GM21367 (cell line): ENCODE measurements around the gene AFG3L2.

ENCODE experiments used
- ATAC-seq: cut with Tn5 transposase; IDR thresholded peaks from one replicate; pipeline ENCODE4 v1.9.1; 2021; ENCODE audit not compliant: unreplicated experiment

Gene AFG3L2

DNA sequence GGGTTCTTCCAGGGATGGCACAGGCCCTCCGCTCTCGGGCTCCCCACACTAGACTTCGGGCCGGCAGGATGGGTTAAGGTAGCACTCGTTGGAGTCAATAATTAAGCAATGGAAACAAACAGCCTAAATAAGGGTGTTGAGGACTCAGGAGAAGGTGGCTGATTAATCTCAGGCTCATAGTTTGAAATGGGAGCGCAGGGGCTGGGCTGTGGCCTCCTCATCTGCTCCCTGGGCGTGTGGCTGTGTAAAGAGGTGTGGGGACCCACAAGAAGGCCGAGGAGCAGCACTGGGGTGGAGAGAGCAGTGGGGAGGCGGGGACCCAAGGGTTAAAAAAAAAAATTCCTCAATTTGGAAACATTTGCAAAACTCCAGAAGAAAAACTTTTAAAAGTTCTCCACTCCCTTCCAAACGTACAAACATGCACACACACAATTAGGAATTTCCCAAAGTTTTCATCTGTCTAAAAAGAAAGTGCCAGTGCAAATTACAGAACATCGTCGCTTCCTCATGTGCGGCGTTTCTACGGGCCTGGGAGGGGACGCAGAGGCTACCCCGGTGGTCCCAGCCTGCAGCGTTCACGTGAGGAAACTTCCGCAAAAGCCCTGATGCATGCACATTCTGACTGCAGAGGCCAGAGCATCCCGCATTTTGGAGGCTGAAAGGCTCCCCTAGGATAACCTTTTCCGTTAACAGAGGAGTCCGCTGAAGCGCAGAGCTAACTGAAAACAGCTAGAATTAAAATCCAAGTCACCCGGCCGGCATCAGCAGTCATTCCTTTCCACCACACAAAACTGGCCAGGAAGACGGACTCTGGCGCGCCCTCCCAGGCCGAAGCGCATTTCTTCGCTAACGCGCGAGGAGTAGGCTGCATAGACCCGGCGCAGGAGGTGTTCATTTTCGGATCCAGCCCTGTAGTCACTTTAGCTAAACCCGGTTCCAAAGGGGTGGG is 70.0 kb downstream of the AFG3L2 start:
- no peak for ATAC-seq

DNA sequence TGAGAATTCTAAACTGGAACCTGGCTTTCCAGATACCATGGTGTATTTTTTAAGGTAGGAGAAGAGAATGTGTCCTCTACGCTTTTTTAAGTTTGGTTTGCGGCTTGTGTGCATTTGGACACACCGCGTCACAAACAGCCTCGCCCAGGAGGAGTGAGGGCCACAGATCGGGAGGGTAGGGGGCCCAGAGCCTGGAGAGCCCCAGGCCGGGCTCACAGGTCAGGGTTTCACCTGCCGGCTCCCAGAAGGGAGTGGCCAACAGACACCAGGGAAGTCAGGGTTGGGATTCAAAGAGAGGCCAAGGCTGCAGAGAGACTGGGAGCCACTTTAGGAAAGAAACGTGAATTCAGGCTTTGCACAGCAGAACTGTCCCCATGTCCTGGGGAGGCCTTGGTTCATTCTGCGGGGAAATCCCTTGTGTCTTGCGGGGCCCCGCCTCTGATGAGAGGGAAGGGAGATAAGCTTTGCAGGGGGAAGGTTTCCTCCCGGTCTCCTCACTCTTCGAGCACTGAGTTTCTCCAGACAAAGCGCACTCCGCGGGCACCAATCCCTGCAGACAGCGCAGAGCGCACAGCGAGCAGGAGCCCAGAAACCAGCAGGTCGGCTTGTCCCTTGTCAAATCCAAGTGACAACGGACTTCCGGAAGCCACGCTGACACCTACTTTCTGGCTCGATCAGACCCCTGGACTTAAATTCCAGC is 70.9 kb downstream of the AFG3L2 start:
- ATAC-seq: no peak

DNA sequence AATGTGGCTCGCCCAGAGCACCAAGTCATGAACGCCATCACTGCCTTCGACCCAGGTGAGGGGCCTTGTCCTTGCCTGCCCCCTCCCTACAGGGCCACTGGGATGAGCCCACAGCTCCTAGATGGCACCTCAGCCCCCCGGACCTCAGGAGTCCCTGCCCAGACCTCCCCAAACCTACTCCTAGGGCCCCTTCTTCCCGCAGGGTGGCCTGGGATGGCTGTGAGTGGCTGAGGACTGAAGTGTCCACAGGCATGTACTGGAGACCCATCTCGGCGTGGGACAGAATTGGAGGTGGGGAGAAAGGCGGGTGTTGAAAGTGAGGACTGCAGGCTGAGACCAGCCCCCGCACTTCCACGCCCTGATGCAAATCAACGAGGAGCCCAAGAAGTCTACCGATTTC is 71.8 kb downstream of the AFG3L2 start:
- no peak for ATAC-seq

DNA sequence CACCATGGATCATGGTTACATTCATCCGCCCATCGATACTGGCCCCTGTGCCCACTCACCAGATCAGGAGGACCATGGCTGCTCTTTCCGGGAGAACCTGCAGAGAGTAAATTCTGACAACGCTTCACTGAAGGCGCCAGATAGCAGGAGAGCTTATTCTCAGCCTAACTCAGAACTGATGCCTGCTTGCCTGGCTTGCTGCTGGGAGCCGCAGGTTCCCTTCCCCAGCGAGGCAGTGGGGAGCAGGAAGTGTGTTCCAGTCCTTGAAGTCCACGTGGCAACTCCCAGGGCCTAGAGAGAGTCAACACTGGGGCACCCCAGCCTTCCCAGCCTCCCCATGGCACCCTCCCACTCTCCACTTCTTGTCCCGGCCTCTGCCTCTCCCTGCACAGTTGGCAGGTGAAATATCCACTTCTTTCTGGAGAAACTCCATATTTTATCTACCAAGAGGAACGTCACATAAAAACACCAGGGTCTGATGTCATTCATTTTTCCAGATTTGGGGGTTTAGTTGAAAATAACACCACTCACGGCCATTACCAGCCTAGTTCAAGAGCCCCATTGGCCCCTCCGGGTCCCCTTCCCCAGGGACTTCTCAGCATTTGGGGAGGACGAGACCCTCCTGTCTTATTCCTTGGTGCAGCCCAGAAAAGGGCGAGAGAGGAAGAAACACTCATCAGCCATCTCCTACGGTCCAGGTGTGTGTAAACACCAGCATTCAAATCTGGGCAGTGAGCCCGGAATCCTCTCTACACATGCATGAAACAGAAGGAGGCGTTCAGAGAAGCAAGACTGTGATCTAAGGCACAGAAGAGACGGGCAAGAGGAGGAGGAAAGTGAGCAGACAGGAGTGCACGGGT is 72.4 kb downstream of the AFG3L2 start:
- no peak for ATAC-seq

DNA sequence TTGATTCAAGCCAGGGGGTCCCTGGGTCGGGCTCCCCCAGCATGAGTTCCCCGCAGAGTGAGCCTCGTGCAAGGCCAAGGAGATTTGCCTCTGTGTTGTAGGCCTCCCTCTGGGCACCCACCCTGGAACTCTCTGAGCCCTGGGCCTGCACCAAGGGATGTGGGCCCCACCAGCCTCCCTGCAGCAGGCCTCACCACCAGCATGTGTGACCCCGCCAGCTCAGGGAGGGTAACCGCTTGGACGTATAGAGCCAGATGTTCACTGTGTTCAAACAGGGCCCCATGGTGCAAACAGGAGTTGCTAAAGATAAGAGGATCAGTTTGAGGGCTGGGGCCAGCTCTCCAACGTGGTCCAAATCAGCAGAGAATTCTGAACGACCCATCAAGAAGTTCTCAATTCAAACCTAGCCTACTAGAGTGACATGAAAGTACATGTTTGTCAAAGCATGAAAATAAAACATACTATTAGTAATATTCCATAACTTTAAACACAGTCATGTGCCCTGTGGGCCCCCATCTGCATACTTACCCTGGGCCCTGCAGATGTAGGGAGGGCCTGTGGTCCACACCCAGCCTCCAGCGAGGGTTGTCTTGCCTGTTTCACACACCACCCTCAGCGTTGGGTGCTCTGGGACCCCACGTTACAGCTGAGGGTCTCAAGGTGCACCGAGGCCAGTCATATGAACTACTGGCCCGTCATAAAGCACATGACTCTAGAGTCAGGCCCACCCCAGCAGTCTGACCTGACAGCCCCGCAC is 74.5 kb downstream of the AFG3L2 start:
- ATAC-seq: no peak

DNA sequence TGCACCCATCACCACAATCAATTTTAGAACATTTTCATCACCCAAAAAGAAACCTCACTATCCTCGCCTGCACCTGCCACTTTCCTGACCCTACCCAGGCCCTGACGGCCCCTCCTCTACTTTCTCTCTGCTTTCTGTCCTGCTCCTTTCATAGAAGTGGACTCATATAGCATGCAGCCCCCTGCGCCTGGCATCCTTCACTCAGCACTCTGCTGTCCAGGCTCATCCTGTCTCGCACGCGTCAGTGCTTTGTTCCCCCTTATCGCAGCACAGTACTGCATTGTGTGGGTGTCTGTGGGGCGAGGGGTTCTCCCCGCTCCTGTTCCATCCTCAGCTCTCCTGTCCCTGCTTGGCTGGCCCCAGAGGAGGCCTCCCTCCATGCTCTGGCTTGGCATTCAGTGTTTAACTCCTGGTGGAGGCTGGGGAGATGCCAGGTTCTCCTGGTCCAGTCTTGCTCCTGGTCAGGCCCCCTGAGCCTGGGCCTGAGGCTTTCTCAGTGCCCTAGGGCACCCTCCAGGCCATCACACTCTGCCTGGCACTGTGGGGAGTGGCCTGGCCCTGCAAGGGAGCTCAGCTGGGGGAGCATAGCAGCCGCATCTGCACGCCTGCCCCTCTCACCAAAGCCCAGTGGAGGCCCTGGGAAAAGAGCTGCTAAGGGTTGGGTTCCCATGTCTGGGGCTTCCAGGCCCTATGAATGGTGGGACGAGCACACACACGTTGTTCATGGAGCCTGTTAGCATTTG is 75.6 kb downstream of the AFG3L2 start:
- ATAC-seq: no peak

DNA sequence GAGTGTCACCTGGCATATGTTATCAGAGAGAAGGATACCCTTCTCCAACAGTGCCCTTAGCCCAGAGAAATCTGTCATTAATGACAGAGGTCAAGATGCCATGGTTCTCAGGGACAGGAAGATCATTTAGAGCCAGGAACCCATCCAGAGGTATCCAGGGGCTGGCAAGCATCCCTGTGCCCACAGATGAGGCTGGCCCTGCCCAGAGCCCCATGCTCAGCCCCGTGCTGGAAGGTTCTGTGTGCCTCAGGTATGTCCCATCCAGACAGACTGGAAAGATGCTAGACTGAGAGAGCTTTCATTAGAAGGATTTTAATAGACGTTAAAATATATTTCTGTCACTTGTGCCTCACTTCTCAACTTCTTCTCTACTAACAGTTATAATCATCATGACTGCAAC is 77.2 kb downstream of the AFG3L2 start:
- no peak for ATAC-seq

DNA sequence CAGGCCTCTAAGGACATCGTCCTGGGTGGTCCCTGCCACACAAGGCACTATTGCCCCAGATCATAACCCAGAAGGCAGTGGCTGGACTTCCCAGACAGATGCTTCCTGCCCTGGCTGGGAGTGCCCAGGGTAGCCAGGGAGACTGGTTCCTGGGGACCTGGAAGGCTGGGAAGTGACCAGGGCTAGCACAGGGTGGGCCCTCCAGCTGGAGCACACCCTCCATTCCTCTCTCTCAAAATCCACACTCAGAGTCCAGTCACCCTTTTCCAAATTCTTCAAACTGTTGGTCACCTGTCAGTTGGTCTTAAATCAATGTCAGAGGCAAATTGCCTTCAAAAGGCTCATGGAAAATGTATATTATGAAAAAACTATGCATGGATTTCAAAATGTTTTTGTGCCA is 80.6 kb downstream of the AFG3L2 start:
- ATAC-seq: no peak

DNA sequence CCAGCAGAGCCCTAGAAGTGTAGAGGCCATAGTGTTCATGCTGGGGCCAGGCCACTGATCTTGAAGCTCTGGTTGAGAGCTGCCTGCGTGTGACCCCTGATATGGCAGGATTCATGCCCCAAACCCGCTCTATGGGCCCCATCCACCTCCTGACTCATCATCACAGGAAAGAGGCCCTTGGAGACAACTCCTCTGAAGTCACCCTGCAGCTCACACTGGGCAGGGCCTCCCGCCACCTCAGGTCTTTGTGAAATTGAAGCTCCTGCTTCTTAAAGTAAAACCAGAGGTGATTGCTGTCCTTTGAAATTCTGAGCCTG is 81.0 kb downstream of the AFG3L2 start:
- no peak for ATAC-seq

DNA sequence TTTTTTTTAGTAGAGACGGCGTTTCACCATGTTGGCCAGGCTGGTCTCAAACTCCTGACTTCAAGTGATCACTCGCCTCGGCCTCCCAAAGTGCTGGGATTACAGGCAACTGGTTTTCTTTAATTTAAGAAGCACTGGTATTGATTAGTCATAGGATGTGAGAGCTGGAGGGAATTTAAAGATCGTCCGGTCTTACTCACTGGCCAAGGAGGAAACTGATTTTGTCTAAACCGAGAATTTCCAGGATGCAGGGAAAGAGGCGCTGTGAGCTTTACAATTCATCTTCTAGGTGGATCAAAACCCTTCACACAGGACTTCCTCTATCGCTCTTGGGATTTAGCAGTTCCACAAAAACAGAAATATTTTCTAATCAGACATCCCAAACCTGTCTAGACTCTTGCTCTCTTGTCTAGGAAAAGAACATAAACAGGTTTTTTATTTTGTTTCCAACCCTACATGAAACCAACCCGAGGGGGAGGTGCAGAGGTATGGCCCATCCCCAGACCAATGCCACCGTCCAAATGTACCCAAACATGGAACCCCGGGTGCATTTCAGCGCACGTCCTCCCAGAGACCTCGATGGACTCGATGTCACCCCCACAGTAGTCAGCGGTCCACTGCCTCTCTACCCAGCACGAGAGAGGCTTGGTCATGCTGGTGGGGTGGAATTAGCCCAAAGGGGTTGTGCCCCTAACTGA is 81.5 kb downstream of the AFG3L2 start:
- ATAC-seq: no peak

DNA sequence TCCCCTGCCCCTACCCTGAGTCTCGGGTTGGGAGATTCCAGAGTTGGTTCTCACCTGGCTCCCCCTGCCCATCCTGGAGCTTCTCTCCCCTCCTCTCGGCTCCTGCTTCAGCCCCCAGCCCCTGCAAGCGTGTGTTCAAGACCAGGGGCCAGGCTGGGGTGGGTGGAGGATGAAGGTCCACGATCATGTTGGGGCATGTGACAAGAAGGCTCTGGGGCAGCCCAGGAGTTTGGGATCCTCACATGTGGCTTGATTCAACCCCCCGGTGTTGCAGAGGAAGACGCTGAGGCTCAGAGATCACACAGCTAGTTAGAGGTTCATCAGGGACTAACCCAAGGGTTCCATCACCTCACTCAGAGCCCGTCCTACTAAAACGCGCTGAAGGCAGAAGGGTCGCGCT is 83.2 kb downstream of the AFG3L2 start:
- ATAC-seq: no peak

DNA sequence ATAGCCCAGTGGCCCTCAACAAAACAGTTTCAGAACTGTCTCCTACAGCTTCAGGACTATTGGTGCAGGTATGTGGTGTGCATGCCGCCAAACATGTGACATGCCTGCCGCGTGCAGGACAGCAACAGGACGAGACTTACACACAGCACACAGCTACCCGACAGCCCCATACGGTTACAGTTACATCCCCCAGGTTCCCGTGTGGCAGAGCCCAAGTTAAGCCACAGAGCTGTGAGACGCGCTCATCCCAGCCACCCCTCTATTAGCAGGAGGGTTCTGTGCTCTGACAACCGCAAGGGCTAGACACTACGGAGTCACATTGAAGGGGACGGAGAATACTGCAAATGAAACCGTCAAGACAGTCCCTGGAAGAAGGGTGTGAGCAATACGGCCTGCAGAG is 85.3 kb downstream of the AFG3L2 start:
- no peak for ATAC-seq

DNA sequence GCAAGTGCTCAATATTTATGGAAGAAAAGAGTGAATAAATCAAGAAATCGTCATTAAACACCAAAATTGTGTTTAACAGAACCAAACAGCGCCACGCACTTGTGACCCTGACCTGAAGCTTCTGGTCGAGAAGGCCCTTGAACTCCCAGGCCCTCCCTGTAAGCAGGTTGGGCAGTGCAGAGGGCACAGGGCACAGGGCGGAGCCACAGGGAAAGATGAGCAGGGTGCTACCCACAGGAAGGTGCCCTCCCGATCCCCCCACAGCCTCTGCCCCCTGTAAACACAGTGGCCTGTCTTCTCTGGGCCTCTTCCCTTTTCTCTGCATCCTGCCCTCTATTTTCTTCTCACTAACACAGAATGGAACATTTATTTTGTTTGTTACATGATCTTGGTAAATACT is 85.9 kb downstream of the AFG3L2 start:
- no peak for ATAC-seq

DNA sequence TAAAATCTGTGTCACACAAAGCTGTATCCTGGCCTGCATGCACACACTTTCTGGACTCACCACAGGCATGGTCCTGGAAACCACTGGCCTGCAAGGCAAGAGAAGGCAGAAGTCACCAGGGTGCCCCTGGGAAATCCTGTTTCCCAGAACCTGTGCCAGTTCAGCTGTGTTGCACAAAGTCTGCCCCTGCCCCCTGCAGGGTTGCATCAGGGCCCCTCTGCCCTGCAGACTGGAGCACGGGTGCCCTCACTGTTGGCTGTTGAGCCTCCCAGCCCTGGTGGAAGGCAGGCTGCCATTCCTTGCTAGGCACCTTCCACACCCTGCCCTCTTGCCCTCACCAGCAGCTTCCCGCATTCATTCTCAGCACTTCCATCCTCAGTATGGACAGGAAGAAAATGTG is 86.9 kb downstream of the AFG3L2 start:
- no peak for ATAC-seq

DNA sequence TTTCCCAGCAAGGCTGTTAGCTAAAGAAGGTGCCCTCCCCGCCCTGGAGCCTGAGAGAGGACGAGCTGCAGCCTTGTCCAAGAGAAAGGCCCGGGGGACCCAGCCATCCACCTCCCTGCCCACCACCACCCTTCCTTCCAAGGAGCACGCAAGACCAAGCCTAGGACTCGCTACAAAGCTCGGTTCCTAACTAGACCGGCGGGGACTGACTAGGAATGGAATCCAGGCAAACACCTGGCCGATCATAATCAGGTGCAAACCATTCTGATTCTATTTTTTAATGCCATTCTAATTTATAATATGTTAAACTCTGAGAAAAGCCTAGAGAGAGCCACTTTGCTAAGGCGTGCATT is 88.6 kb downstream of the AFG3L2 start:
- ATAC-seq: no peak

DNA sequence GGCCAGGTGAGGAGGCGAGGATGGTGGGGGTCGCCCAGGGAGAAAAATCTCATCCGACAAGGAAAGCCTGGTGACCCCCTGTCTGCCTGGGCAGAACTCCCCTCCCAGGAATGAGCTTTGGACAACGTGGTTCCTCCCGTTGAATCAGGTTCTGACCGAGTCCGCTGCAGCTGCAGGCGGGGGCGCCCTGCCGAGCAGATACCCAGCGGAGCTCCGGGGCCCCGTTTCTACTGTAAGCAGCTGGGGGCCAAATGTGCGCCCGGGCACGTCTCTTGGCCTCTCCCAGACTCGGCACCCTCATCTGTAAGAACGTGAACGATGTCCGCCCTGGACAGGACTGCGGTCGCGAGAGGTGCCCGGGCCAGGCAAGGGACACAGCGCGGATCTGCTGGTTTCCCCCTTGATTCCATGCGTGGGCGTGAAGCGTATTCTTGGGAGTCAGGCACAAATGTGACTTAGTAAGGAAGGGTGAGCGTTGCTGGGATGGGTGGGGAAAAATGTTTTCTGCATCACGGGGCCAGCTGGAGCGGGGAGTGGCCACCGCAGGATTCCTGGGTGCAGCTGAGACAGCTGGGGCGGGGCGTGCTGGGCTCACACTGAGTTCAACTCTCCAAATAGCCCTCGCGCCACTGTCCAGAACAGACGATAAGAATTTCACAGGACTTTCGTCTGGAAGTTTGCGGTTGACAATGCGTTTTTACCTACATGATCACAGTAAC is 89.2 kb downstream of the AFG3L2 start:
- ATAC-seq: no peak

DNA sequence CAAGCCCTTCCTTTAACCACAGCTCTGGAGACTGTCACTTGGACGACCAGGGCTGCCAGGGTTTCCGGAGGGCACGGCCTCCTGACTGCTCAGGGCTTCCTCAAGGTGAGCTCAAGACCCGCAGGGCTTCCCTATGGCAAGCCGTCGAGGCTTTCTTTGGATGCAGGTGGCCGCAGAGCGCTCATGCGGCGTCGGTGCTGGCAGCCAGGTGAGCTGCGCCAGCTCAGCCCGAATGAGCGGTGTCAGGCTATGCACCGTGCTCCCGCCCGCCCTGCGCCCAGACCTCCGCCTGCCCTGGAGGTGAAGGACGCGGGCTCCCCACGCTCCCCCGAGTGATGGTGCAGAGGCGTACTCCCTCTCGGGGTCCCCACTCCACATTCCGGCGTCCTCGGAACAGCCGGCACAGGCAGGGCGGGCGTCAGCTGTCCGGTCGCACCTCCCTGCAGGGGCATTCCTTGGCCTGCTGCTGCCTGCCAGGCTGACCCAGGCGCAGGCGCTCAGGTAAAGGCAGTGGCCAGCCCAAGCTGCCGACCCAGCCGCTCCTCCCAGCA is 89.8 kb downstream of the AFG3L2 start:
- ATAC-seq: no peak

DNA sequence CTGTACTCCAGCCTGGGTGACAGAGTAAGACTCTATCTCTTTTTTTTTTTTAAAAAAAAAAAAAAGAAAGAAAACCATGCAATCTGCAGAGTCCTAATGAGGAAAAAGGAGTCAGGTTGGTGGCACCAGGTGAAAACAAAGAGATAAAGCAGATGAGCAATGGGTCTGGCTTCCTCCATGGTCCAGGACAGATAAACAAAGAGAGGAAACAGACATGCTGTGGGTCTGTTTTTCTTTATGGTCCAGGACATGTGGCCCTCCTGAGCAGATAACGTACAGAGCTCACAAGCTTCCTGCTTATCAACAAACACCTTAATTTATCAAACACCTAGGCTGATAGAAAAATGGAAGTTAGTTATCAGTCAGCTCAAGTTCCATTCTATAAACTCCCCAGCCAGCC is 93.4 kb downstream of the AFG3L2 start:
- ATAC-seq: no peak

DNA sequence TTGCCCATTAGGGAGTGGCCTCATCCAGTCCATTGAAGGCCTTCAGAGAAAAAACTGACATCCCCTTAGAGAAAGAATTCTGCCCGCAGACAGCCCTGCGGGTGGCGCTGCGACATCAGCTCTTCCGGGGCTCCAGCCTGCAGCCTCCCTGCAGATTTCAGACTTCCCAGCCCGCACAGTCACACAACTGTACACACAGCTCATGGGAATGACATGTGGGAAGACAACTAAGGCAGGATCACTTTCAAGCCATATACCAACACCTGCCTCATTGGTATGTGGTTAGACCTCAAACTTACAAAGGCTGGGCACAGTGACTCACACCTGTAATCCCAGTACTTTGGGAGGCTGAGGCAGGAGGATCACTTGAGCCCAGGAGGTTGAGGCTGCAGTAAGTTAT is 93.8 kb downstream of the AFG3L2 start:
- no peak for ATAC-seq
